SK-N-SH treated with all-trans-retinoic acid at 6 μM for 48 hours (cell line): ENCODE measurements around the gene ISG20.

Experiments used
- ARNTL ChIP-seq: fragments of 450-650 bp; formaldehyde crosslinking; IDR thresholded peaks from 2 replicates; pipeline ENCODE4 v1.5.0; 2020; ENCODE audit warnings: low read depth, mild to moderate bottlenecking, moderate library complexity, borderline replicate concordance
- ESRRG ChIP-seq: fragments of 250-450 bp; sonication (Bioruptor Pico); IDR thresholded peaks from 2 replicates; pipeline ENCODE4 v1.6.1; 2021; ENCODE audit warnings: mild to moderate bottlenecking
- GLIS3 ChIP-seq: fragments of 250-450 bp; sonication (Bioruptor Pico); IDR thresholded peaks from 2 replicates; pipeline ENCODE4 v1.5.0; 2020; ENCODE audit warnings: mild to moderate bottlenecking, moderate library complexity
- OSR1 ChIP-seq: fragments of 250-450 bp; sonication (Bioruptor Pico); IDR thresholded peaks from 2 replicates; pipeline ENCODE4 v1.8.0; 2022; ENCODE audit warnings: moderate library complexity, mild to moderate bottlenecking, inconsistent platforms
- RARB ChIP-seq: fragments of 250-450 bp; sonication (Bioruptor Pico); IDR thresholded peaks from 2 replicates; pipeline ENCODE4 v1.8.0; 2021; ENCODE audit warnings: mild to moderate bottlenecking, moderate library complexity
- ZNF8 ChIP-seq: fragments of 450-650 bp; formaldehyde crosslinking; IDR thresholded peaks from 2 replicates; pipeline ENCODE4 v1.5.0; 2020; ENCODE audit warnings: mild to moderate bottlenecking, moderate library complexity
- TF ChIP-seq, protein P1 (sequence below): fragments of 250-450 bp; sonication (Bioruptor Pico); IDR thresholded peaks from 2 replicates; pipeline ENCODE4 v1.8.0; 2020; ENCODE audit warnings: mild to moderate bottlenecking, moderate library complexity, borderline replicate concordance
- TF ChIP-seq, protein P2 (sequence below): fragments of 250-450 bp; sonication (Bioruptor Pico); IDR thresholded peaks from 2 replicates; pipeline ENCODE4 v1.5.1; 2020; ENCODE audit warnings: low read depth, mild to moderate bottlenecking, moderate library complexity

DNA sequence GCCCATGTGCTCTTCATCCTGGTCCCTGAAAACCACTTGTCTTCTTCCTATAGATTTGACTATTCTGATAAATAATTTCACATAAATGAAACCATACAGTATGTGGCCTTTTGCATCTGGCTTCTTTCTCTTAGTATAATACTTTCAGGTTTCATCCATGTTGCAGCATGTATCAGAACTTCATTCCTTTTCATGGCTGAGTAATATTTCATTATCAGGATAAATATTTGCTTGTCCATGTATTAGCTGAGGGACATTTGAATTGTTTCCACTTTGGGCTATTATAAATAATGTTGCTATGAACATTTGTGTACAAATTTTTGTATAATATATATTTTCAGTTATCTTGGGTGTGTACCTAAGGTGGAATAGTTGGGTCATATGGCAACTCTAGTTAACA lies 47.4 kb upstream of the ISG20 start:
- TF ChIP-seq ZNF8 (CRISPR knock-in tag) (no peak), GLIS3 (CRISPR knock-in tag) (no peak), RARB (no peak), OSR1 (CRISPR knock-in tag) (no peak), ESRRG (no peak), ARNTL (no peak)
- TF ChIP-seq, protein P1, sequence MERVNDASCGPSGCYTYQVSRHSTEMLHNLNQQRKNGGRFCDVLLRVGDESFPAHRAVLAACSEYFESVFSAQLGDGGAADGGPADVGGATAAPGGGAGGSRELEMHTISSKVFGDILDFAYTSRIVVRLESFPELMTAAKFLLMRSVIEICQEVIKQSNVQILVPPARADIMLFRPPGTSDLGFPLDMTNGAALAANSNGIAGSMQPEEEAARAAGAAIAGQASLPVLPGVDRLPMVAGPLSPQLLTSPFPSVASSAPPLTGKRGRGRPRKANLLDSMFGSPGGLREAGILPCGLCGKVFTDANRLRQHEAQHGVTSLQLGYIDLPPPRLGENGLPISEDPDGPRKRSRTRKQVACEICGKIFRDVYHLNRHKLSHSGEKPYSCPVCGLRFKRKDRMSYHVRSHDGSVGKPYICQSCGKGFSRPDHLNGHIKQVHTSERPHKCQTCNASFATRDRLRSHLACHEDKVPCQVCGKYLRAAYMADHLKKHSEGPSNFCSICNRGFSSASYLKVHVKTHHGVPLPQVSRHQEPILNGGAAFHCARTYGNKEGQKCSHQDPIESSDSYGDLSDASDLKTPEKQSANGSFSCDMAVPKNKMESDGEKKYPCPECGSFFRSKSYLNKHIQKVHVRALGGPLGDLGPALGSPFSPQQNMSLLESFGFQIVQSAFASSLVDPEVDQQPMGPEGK (CRISPR knock-in tag), result no peak
- TF ChIP-seq, protein P2, sequence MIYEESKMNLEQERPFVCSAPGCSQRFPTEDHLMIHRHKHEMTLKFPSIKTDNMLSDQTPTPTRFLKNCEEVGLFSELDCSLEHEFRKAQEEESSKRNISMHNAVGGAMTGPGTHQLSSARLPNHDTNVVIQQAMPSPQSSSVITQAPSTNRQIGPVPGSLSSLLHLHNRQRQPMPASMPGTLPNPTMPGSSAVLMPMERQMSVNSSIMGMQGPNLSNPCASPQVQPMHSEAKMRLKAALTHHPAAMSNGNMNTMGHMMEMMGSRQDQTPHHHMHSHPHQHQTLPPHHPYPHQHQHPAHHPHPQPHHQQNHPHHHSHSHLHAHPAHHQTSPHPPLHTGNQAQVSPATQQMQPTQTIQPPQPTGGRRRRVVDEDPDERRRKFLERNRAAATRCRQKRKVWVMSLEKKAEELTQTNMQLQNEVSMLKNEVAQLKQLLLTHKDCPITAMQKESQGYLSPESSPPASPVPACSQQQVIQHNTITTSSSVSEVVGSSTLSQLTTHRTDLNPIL (CRISPR knock-in tag), result no peak
